Activated CD8-positive, alpha-beta memory T cell treated with anti-CD3 and anti-CD28 coated beads, Interleukin-2, amount 10 ng/mL, durations not matched to agents 7 days and 5 days (primary cell): ENCODE measurements around the gene PAFAH2. TPM values are rescaled to one million over a fixed set of nuclear protein-coding genes. Genes with fewer than 3 reads are reported as not detected.
A peak's percentile ranks its signal among the peaks of the same experiment; 100 is the strongest.

Experiments
- ATAC-seq: fragments of 150-1000 bp; cut with Tn5 transposase; one replicate; pipeline ENCODE4 v1.10.0; 2021; ENCODE audit warnings: moderate library complexity
- CTCF ChIA-PET: fragments of 350-600 bp; sonication (Branson Sonifier 250); formaldehyde crosslinking; loops from one replicate; lab custom pipeline; 2021; ENCODE audit warnings: antibody characterized with exemption; lab: Charles Lee
- DNase-seq: peaks from one replicate; pipeline ENCODE4 v3.0.0-alpha.2; 2020
- H3K27ac Mint-ChIP-seq: one replicate; pipeline ENCODE4 v1.8.0; 2021; ENCODE audit warnings: mild to moderate bottlenecking, mixed read lengths
- H3K27me3 Mint-ChIP-seq: one replicate; pipeline ENCODE4 v1.8.0; 2021; ENCODE audit warnings: mixed read lengths
- H3K36me3 Mint-ChIP-seq: one replicate; pipeline ENCODE4 v1.8.0; 2021; ENCODE audit warnings: mild to moderate bottlenecking, mixed read lengths
- H3K4me1 Mint-ChIP-seq: one replicate; pipeline ENCODE4 v1.8.0; 2021; ENCODE audit warnings: mixed read lengths
- H3K4me3 Mint-ChIP-seq: one replicate; pipeline ENCODE4 v1.8.0; 2021; ENCODE audit warnings: mild to moderate bottlenecking, moderate library complexity, mixed read lengths
- H3K9me3 Mint-ChIP-seq: one replicate; pipeline ENCODE4 v1.8.0; 2022; ENCODE audit warnings: low read depth, mixed read lengths
- total RNA-seq, 2 experiments: library from RNA; stranded (reverse); gene quantifications; one replicate each; pipeline ENCODE4 v1.2.3, GENCODE V29; 2021

The PAFAH2 gene
- total RNA-seq, 2 experiments from 2014 or later = 9.0 to 9.2 TPM

- H3K36me3 Mint-ChIP-seq = no peaks in the 10 kb centered on the region
These were observed 73.4 kb downstream of the PAFAH2 start for GRCh38 chr1:25924454-25924853.

GRCh38 chr1:25922971-25923552 is 74.8 kb downstream of the PAFAH2 start:
- Mint-ChIP-seq H3K27me3 (peaks cover 40% of the 10 kb centered on the region), H3K4me1 (peaks cover 19% of the 10 kb centered on the region), H3K9me3 (no peaks in the 10 kb centered on the region), H3K36me3 (no peaks in the 10 kb centered on the region), H3K4me3 (peak overlapping the region; percentile 74), H3K27ac (no peak overlapping the region)
- ATAC-seq (no peak), DNase-seq (no peak)
- CTCF ChIA-PET = interaction anchor here (0.5 to 3.3 kb wide), 4 partner anchors 14 to 636 kb away, joined by 3 to 21 read pairs (median 9); partner anchors contain the start of gene PAFAH2

More at GRCh38 chr1:25924454-25924853, 73.4 kb downstream of the PAFAH2 start:
- H3K27me3 Mint-ChIP-seq = peaks cover 40% of the 10 kb centered on the region
- H3K27ac Mint-ChIP-seq = no peak overlapping the region
- no peak for DNase-seq
- CTCF ChIA-PET = interaction anchor here (2.5 kb wide), 1 partner anchor 28 kb away, joined by 14 read pairs; no protein-coding TSS in a partner anchor
- peaks cover 12% of the 10 kb centered on the region for H3K4me1 Mint-ChIP-seq
- H3K4me3 Mint-ChIP-seq = no peak overlapping the region
- H3K9me3 Mint-ChIP-seq = no peaks in the 10 kb centered on the region
- ATAC-seq = no peak

- H3K9me3 Mint-ChIP-seq = no peaks in the 10 kb centered on the region
- peaks cover 40% of the 10 kb centered on the region for H3K27me3 Mint-ChIP-seq
- H3K4me1 Mint-ChIP-seq = peaks cover 25% of the 10 kb centered on the region
- peak; percentile 69 for DNase-seq
- ATAC-seq = peak; percentile 91
- peak overlapping the region; percentile 29 for H3K27ac Mint-ChIP-seq
- H3K36me3 Mint-ChIP-seq = no peaks in the 10 kb centered on the region
- H3K4me3 Mint-ChIP-seq = peak overlapping the region; percentile 74
- CTCF ChIA-PET = interaction anchor here (0.5 to 3.3 kb wide), 8 partner anchors 14 to 1478 kb away, joined by 3 to 21 read pairs (median 4); partner anchors contain the start of gene PAFAH2
These were observed 75.5 kb downstream of the PAFAH2 start for GRCh38 chr1:25922056-25922970.

GRCh38 chr1:25918615-25919014 is 79.2 kb downstream of the PAFAH2 start:
- Mint-ChIP-seq H3K36me3 (no peaks in the 10 kb centered on the region), H3K27ac (no peak overlapping the region), H3K9me3 (no peaks in the 10 kb centered on the region), H3K4me3 (no peak overlapping the region), H3K27me3 (peaks cover 20% of the 10 kb centered on the region), H3K4me1 (peaks cover 24% of the 10 kb centered on the region)
- CTCF ChIA-PET = interaction anchor here (0.7 to 1.9 kb wide), 3 partner anchors 23 to 293 kb away, joined by 3 to 12 read pairs (median 4); partner anchors contain the start of gene PAFAH2
- DNase-seq = no peak
- no peak for ATAC-seq

- no peaks in the 10 kb centered on the region for H3K36me3 Mint-ChIP-seq
- H3K9me3 Mint-ChIP-seq = no peaks in the 10 kb centered on the region
These were observed 79.9 kb downstream of the PAFAH2 start for GRCh38 chr1:25917996-25918395.

GRCh38 chr1:25916460-25916859 is 81.4 kb downstream of the PAFAH2 start:
- Mint-ChIP-seq H3K4me1 (peaks cover 13% of the 10 kb centered on the region), H3K36me3 (no peaks in the 10 kb centered on the region), H3K9me3 (no peaks in the 10 kb centered on the region), H3K27ac (no peak overlapping the region), H3K4me3 (no peak overlapping the region), H3K27me3 (peaks cover 2% of the 10 kb centered on the region)
- no peak for ATAC-seq
- CTCF ChIA-PET = interaction anchor here (1.9 kb wide), 1 partner anchor 20 kb away, joined by 12 read pairs; no protein-coding TSS in a partner anchor
- DNase-seq = no peak

More at GRCh38 chr1:25917996-25918395, 79.9 kb downstream of the PAFAH2 start:
- Mint-ChIP-seq H3K4me1 (peaks cover 20% of the 10 kb centered on the region), H3K27ac (peak overlapping the region; percentile 44), H3K4me3 (no peak overlapping the region), H3K27me3 (peaks cover 14% of the 10 kb centered on the region)
- ATAC-seq (peak; percentile 32), DNase-seq (peak; percentile 56)
- CTCF ChIA-PET = interaction anchor here (0.7 to 1.9 kb wide), 4 partner anchors 22 to 293 kb away, joined by 3 to 12 read pairs (median 4); partner anchors contain the start of gene PAFAH2

- ATAC-seq (no peak), DNase-seq (no peak)
- H3K4me3 Mint-ChIP-seq = no peak overlapping the region
- peaks cover 13% of the 10 kb centered on the region for H3K4me1 Mint-ChIP-seq
- peaks cover 2% of the 10 kb centered on the region for H3K27me3 Mint-ChIP-seq
- CTCF ChIA-PET = interaction anchor here (0.8 to 5.1 kb wide), 5 partner anchors 14 to 83 kb away, joined by 3 to 20 read pairs (median 3); partner anchors contain the start of gene PAFAH2
- H3K9me3 Mint-ChIP-seq = no peaks in the 10 kb centered on the region
- H3K36me3 Mint-ChIP-seq = no peaks in the 10 kb centered on the region
- H3K27ac Mint-ChIP-seq = no peak overlapping the region
These were observed 83.5 kb downstream of the PAFAH2 start for GRCh38 chr1:25914074-25914995.

GRCh38 chr1:25913206-25913605 is 84.7 kb downstream of the PAFAH2 start:
- CTCF ChIA-PET = interaction anchor here (1.6 to 5.1 kb wide), 3 partner anchors 18 to 84 kb away, joined by 3 to 20 read pairs (median 7); partner anchors contain the start of gene PAFAH2
- H3K4me1 Mint-ChIP-seq = peaks cover 8% of the 10 kb centered on the region
- DNase-seq = no peak
- no peak overlapping the region for H3K4me3 Mint-ChIP-seq
- H3K27ac Mint-ChIP-seq = no peak overlapping the region
- H3K9me3 Mint-ChIP-seq = no peaks in the 10 kb centered on the region
- H3K36me3 Mint-ChIP-seq = no peaks in the 10 kb centered on the region
- H3K27me3 Mint-ChIP-seq = peaks cover 5% of the 10 kb centered on the region
- ATAC-seq = no peak

GRCh38 chr1:25912076-25912831 is 85.6 kb downstream of the PAFAH2 start:
- no peak for ATAC-seq
- no peak overlapping the region for H3K4me3 Mint-ChIP-seq
- no peaks in the 10 kb centered on the region for H3K36me3 Mint-ChIP-seq
- H3K27ac Mint-ChIP-seq = no peak overlapping the region
- DNase-seq = no peak
- H3K4me1 Mint-ChIP-seq = no peaks in the 10 kb centered on the region
- H3K9me3 Mint-ChIP-seq = no peaks in the 10 kb centered on the region
- CTCF ChIA-PET = interaction anchor here (5.1 kb wide), 1 partner anchor 17 kb away, joined by 20 read pairs; no protein-coding TSS in a partner anchor
- peaks cover 14% of the 10 kb centered on the region for H3K27me3 Mint-ChIP-seq

GRCh38 chr1:25911162-25911561 is 86.7 kb downstream of the PAFAH2 start:
- Mint-ChIP-seq H3K27me3 (peaks cover 18% of the 10 kb centered on the region), H3K27ac (no peak overlapping the region), H3K36me3 (no peaks in the 10 kb centered on the region), H3K4me1 (peaks cover 5% of the 10 kb centered on the region), H3K4me3 (no peak overlapping the region), H3K9me3 (no peaks in the 10 kb centered on the region)
- DNase-seq = no peak
- no peak for ATAC-seq
- CTCF ChIA-PET = interaction anchor here (5.1 kb wide), 1 partner anchor 16 kb away, joined by 20 read pairs; no protein-coding TSS in a partner anchor
